Fibroblast of skin of right biceps (primary cell): Measurements from ENCODE around the gene ITPA.

Experiments used
- DNase-seq: peaks from one replicate; pipeline ENCODE4 v3.0.0-alpha.2; 2013

The ITPA gene

DNA sequence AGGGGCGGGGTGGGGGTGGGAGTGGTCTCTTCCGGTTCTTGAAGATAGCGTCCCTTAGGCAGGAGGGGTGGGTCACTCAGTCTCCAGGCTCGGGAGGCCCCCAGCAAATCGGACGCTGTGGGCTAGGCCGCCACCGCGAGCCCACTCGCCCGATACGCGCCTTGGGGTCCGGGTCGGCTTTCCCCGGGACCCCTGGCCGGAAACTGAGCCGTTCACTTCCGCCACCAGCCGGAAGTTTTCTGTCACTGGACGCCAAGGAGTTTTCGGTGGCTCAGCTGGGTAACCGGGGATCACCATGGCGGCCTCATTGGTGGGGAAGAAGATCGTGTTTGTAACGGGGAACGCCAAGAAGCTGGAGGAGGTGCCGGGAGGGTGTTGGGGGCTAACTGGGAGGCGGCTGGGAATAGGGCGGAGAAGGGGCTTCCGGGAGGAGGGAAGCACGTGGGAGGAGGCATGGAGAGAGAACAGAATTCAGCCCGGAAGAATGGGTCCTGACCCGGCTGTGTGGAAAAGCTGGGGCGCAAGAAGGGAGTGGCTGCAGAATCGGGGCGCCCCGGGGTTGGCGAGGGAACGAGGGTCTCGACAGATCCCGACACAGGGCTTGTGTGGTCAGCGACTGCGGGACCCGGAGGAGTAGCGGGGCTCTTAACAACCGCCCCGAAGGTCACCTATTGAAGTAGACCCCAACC is at the start of gene ITPA:
Gene ITPA, plus strand, starts transcription at position 242 of the 689 bp plus-strand sequence. Its CDS starts 54 bp downstream, at position 296.
- DNase-seq = peak; percentile 56

DNA sequence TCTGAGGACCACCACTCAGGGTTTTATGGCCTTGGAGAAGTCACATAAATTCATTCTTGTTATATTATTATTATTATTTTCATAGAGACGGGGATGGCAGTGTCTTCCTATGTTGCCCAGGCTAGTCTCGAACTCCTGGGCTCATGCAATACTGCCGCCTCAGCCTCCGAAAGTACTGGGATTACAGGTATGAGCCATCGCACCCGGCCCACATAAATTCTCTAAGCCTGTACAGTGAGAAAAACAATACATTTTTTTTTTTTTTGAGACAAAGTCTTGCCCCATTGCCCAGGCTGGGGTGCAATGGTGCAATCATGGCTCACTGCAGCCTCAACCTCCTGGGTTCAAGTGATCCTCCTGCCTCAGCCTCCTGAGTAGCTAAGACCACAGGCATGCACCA is 48.9 kb upstream of the ITPA start:
- no peak for DNase-seq

DNA sequence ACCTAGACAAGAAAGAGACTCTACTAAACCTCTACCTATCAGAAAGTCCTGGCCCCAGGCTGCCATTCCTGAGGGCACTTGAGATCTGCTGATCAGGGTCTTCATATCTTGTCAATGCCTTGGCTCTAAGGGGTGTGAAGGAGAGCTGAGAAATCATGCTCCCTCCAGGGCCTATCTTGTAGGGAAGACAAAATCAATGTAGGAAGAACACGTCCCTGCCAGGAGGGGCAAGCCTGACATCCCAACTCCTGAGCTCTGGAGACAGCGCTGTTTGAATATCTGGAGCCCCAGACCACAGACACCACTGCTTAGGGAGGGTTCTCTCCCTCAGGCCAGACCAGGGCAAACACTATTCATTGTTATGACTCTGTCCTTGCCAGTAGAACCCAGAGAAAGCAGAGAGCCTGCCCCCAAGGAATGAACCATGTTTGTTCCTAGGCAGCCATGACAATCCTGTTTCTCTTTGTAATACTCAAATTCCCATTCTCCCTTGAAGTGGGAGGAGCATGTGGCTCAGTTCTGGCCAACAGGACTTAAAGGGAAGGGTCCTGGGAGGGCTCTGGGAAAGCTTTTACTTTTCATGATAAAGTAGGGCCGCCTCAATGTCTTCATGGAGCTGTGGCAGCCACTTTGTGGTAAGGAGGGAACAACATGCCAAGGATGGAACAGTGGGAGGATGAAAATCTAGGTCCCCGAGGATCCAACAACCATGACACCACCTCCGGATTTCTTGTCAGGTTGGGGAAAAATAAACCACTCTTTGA is 47.8 kb upstream of the ITPA start:
- DNase-seq = no peak

DNA sequence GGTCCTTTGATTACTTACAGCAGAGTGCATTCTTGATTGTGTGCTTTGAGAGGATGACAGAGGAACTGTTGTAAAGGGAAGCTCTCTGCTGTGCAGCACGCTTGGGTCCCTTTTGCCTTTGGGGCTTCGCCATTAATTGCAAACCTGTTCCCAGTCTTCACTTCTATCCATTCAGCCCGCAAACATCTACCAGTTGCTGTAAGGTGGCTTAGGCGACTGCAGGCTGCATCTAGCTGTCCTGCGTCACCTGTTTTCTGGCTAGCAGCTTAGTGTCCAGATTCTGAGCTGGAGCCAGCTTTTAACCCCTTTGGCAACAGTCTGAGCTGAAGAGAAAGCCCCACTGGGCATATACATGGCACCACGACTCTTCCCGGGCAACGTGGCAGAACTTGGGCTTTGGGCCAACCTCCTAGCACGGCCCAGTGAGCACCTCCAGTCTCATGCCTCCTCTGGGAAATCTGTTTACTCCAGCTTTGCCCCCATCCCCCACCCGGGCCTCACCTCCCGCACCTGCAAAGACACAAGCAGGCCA is 47.2 kb upstream of the ITPA start:
- no peak for DNase-seq

DNA sequence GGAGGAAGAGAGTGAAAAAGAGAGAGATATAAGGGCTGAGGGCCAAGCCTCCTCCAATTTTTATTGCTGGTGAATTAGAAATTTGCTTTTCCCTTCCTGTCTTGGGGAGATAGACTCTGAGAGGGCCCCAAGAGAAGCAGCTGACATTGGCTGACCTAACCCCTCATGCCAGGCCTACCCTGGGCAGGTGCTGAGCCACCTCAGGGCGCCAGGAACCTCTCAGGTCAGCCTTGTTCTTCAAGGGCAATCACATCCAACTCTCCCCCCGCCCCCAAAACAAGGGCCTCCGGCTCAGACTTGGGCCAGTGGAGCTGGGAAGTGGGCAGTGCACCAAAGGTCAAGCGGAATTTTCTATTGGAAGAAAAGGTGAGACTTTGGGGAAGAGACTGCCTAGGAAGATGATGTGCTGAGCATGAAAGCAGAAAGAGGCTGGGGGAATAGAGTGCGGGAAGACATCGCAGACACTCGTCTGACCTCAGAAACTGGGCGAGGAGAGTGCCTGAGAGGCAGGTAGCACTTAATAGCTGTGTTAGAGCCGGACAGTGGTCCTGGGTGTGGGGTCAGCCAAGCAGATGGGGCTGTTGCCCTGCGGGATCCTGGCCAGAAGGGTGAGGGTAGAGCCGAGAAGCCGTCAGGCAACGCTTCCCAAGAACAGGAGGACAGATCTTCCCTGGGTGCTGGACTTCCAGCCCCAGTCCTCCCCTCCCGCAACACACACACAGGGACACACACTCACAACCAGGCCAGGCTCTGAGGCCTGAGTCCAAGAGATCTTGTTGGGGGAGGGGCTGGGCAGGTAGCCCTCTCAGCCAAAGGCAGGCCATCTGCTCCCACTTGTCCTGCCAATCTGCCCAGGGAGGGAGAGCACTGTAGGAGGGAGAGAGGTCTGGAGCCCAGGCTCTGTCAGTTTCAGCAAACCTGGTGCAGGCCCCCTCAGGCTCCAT is 45.9 kb upstream of the ITPA start:
- DNase-seq = no peak

DNA sequence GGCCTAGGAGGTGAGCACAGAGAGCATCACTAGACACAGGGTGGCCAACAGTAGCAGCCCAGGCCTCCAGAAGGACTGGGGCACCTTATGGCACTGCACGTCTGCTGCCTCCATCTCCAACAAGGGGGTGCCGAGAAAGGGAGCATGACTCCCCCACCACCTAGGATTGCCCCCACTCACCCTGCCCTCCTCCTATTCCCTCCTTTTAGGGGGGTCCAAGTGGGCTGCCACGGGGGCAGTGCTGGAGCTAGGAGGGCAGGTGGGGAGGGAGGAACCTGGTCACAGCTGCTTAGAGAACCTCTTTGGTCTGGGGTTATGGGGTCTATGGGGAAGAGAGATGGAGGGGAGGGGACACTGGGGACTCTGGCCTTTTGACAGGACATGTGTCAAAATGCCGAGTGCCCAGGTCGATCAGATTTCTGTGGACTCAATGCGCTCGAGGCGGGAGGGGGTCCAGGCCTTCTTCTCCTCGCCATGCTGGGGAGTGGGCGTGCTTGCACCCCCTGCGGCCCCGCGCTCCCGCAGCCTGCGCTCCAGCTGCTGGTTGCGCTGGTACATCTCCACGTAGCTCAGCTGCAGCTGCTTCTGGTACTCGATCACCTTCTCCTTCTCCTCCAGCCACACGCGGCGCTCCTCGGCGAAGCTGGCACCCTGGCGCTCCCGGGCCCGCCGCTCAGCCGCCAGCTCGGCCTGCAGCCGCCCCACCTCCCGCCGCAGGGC is 45.1 kb upstream of the ITPA start:
- no peak for DNase-seq

DNA sequence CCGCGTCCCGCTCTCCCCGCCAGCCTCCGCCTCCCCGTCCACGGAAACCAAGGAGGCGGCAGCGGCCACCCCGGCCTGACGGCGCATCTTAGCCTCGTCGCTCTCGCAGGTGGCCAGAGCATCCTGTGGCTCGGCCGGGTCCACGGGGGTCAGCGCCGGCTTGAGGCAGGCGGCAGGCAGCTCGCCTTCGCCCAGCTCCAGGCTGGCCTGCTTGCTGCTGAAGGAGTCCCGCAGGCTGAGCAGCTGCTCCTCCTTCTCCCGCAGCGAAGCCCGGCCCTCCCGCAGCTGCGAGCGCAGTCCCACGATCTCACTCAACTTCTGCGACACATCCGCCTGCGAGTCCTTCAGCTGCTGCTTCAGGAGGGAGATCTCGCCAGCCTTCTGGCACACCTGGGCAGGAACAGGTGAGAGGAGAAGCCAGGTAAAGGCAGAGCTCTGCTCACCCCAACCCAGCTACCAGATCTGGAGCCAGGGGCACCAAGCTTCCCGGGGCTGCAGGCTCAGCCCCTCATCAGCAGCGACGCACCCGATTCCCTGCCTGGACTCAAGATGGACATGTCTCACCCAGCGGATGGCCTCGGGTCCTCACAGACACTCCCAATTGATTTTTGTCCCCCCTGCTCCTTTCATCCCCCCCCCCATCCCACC is 44.4 kb upstream of the ITPA start:
- DNase-seq = no peak

DNA sequence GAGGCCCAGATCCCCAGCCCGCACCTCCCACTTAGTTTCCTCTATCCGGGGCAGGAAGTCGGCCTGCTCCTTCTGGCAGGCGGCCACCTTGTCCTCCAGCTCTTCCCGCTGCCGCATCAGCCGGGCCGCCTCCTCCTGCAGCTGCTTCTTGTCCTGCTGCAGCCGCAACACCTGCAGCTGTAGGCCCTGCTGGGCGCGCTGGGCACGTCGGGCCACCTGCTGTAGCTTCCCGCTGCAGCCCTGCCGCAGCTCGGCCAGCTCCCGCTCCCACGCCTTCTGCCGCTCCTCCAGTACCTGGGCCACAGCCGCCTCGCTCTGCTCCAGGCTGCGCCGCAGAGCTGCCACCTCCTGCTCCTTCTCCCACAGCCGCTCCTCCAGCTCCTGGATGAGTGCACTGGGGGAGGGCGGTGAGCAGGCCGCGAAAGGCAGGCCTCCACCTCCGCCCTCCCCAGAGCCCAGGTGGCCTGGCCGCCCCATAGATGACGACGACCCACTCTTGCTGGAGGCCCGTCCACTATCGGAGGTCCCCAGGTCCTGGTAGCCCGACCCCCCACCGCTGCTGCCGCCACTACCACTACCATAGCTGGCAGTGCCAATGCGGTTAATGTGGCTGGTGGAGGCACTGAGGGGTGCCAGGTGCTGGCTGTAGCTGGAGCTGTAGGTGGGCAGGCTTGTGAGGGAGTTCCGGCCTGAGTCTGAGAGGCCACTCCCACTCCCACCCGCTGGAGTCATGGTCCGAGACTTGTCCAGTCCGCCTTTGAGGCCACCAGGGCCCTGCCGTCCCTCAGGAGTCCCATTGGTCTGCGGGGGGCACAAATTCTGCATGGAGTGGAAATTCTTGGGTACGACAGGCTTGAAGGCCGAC is 43.6 kb upstream of the ITPA start:
- DNase-seq = peak; percentile 45

DNA sequence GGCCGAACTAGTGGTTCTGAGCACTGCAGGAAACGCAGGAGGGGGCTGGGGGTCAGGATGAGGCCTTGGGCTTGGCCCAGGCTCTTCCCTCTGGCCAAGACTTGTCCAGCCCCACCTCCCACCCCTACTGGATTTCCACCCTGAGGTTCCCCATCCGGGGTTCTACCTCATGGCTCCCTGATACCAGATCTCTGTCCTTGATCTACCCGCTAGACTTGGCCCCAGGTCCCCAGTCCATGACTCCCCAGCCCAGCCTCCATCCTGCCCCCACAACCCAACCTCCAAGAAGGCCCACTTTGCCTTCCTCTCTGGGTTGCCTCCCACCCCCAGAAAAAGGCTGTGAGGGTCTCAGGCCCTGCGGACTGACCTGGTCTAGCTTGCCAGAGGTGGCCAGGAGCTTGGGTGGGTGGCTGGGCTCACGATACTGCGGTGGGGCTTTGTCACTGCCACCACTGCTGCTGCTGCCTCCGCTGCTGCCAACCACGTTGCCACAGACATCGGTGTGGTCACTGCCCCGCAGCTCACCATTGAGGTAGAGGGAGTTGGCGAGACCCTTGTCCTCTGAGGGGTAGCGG is 42.9 kb upstream of the ITPA start:
- DNase-seq = no peak

DNA sequence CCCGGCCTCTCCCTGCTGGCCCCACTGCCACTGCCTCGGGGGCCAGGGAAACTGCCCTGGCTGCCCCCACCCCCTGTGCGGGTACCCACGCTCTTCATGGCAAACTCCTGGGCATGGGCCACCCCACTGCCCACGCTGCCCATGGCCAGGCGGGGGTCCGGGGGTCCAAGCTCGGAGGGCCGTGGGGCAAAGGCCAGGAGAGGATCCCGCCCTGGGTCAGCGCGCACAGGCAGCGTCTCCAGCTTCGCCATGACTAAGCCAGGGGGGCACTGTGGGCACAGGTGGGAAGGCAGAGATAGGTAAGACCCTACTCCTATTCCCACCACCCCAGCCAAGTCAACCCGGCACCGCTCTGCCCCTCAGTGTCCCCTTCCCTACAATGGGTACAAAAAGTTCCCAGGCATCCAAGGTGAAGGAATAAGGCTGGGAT is 42.4 kb upstream of the ITPA start:
- DNase-seq = no peak

DNA sequence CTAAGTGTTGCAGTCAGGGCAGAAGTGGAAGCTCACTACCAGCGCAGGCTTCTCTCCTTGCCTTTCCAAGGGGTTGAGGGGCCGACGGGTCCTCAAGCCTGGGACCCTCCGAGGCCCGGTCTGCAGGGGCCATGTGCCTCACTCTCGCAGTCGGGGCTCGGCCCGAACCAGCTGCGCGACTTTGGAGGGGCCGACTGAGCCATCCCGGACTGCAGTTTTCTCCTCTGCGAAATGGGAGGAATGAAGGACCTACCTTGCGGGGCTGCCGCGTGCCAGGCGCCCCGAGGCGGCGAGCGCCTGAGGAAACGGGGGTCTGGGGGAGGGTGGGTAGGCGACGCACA is 41.6 kb upstream of the ITPA start:
- DNase-seq = no peak

DNA sequence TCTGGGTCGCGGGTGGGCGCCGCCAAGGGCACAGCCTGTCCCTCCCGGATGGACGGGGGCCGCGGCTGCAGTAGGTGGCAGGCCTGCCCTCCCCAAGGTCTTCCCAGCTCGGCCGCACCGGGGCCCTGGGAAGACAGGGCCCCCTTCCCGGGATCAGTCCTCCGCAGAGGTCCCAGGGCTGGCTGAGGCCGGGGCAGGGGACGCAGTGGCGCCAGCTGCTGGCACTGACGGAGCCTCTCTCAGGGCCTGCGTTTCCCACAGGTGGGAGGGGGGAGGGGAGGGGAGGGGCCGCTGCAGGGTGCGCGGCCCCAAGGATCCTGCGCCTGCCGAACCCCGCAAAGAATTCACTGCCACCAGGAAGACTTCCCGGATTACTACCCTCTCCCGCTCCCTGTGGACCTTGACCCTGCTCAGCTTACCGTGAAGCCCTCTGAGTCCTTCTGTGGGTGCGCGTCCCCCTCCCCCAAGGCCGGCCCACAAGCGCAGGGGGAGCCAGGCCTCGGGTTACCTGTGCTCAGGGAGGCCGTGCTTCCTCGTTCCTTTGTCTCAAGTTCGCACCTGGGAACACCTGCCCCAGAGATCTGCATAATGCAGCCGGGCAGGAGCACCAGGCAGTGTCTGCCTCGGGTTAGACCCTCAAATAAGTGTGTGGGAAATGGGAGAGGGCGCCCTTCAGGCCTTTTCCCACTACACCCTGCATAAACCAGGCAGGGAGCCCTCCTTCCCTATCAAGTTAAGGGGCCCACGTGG is 41.0 kb upstream of the ITPA start:
- DNase-seq = no peak

DNA sequence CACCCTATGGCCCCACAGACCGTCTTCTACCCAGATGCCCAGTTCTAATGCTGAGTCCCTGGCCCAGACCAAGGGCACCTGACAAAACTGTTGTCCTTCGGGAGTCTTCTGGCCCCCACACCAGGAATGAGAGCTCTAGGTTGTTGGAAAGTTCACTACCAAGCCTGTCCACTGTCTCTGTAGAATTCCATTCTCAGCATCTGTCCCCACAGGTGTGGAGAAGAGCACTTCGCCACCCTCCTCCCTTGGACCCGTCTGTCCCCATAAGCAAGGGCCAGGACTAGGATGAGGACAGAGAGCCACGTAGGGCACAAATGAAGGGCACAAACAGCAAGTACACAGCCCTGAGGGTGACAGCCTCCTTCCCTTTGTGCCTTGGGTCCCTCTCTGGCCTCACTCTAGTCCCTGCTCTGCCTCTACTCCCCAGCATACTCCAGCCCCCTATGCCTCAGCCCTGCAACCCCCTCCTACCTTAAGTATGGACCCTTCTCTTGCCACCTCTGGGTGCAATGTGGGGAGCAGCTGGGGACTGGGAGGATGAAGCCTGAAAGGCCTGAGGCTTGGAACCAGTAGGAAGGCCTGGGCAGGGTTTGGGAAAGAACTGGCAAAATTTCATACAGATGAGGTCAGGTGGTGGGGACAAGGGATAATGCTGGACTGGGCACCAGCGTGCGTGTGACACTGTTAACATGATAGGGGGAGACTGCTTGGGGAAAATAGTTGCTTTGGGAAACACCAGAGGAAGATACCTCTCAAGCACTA is 40.3 kb upstream of the ITPA start:
- no peak for DNase-seq

DNA sequence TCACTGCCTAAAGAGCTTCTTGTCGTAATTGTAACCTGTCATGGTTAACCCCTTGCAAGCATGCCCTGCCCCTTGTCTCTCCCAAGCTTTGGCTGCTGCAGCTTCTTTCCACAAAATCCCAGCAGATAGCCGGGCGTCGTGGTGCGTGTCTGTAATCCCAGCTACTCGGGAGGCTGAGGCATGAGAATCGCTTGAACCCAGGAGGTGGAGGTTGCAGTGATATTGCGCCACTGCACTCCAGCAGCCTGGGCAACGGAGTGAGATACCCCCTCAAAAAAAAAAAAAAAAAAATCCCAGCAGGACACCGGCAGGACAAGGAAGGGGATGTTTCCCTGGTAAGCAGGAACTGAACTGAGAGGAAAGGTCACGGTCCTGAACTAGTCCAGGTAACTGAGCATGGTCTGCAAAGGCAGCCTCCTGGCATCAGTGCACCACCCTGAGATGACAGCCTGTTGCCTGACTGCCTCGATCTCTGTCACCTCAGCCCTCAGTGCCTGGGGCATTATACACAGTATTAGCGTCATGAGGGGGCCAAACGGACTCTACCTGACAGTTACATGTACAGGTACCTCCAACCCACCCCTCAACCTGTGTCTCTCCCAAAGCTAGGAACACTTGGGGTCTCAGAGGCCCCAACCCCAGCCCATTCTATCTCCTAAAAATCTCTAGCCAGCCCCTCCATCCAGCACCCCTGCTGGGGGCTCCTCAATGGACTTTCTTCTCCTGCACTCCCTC is 37.7 kb upstream of the ITPA start:
- DNase-seq = no peak

DNA sequence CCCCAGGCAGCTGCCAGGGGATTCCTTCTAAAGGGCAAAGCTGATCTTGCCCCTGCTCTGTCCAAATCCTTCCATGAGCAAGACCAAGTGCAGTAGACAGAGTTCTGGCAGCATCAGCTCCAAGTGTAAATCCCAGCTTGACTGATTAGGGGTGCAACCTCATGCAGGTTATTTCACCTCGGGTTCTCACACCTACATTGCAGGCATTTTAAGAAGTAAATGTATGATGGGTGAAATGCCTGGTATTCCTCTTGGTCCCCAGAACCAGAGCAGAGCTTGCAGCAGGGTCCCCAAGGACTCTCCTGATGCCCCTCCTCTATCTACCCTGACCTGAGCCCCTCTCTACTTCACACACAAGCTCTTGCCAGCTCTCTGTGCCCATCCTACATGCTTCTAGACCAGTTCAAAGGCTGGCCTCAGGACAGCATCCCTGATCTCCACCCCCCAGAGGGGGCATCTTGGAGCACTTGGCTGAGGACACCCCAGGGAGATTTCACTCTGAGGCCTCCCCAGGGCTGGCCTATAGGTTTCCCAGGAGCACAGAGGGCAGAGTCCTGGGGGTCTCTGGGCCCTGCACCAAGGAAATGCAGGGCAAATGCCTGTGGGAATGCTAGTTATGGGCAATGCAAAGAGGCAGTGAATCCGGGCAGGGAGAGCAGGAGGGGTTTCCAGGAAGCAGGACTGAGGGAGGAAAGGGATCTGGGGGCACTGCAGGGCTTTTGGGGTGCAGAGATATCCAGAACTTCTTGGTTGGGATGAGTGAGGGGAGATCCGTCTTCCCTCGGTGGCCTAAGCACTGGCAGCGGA is 37.0 kb upstream of the ITPA start:
- no peak for DNase-seq

DNA sequence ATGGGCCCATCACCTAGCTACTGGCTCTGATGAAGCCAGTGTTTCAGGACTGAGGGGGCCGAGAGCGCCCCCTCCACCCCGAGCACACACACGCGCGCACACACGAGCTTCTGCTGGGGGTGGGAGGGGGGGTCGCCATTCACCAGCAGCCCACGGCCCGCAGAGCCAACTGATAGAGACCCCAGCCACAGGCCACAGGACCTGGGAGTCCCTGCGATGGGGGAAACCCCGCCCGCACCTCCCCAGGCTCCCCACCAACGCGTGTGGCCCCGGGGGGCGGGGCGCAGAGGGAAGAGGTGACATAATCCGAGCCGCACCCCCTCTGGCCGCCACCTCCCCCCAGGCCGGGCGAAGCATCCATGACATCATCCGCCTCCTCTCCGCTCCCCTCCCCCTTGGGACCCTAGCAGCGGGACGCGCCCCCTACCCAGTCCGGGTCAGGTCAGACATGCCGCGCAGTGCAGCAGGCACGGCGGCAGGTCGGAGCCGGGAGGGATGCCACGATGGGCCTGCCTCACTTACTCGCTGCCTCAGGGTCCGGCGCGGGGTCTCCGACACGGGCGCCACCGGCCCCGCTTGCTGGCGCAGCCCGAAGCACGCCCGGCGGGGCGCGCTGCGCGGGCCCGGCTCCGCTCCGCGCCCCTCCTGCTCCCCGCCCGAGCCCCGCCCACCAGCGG is 36.2 kb upstream of the ITPA start, which contains the start of gene LZTS3:
Gene LZTS3, minus strand, starts transcription at position 617 of the 677 bp plus-strand sequence. CDS start 6,386 bp downstream, outside the sequence.
- DNase-seq = peak; percentile 67
